AG08395 (cell line): ENCODE data around the gene GATM.

Experiments used
- DNase-seq: peaks from one replicate; pipeline ENCODE4 v3.0.0; 2012; ENCODE audit warnings: mixed read lengths, low spot score

The GATM gene, protein sequence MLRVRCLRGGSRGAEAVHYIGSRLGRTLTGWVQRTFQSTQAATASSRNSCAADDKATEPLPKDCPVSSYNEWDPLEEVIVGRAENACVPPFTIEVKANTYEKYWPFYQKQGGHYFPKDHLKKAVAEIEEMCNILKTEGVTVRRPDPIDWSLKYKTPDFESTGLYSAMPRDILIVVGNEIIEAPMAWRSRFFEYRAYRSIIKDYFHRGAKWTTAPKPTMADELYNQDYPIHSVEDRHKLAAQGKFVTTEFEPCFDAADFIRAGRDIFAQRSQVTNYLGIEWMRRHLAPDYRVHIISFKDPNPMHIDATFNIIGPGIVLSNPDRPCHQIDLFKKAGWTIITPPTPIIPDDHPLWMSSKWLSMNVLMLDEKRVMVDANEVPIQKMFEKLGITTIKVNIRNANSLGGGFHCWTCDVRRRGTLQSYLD

DNA sequence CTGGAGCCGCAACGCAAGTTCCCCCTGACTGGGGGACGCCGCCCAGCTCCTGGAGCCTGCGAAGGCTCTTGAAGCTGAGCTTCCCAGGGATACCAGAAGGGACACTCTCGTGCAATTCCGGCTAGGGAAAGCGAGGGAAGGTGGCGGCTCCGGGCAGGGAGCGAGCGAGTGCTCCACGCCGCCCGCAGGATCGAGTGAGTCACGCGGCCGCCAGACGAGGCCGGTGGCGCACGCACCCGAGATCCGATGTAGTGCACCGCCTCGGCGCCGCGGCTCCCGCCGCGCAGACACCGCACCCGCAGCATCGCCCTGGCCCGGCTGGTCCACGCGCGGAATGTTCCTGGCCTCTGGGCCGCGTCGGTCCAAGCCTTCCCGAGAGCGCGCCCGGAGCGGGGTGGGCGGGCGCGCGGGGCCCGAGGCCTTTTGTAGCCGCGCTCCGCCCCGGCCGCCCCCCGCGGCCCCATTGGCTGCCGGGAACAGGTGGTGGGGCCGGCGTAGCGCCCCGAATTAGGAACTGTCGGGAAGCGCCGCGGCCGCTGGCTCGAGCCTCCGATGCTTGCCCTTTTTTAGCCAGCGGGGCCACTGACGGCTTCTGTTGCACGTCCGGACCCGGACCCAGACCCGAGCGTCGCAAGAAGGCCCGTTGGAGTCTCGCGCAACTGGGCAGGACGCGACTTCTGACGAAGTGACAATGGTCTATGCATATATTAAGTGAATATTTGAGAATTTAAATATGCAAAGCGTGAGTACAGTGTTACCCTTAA, at the start of gene GATM:
TSS of gene GATM (minus strand) at position 396 of the 764 bp plus-strand sequence. CDS start at position 305, 91 bp downstream.
- peak; percentile 91 for DNase-seq

- DNase-seq = no peak
Measured at GRCh38 chr15:45427085-45427484, 48.7 kb upstream of the GATM start.

- DNase-seq = no peak
Measured at GRCh38 chr15:45425135-45425534, 46.8 kb upstream of the GATM start.

GRCh38 chr15:45424429-45424828, 46.1 kb upstream of the GATM start:
- DNase-seq = no peak

GRCh38 chr15:45417303-45417950, 39.1 kb upstream of the GATM start:
- DNase-seq = no peak

DNA sequence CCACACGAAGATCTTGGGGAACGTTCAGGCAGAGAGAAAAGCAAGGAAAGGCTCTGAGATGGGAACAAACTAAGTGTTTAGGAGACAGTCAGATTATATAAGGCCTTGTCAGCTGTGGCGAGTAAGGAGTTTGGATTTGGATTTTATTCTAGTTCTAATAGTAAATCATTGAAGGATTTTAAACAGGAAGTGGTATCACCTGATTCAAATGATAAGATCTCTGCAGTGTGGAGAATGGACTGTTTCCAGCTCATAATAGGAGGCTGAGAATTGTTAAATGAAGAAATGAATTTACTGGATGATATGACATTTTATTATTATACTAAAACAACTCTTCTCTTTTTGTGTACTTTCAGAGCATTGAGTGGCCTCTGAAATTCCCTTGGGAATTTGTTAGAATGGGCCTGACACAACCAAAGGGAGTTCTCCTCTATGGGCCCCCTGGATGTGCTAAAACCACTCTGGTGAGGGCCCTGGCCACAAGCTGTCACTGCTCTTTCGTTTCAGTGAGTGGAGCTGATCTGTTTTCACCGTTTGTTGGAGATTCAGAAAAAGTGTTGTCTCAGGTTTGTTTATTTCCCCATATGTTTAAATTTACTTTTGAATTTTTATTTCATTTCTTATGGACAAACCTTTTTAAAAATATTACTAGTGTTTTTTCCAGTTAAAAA, 36.0 kb upstream of the GATM start:
- DNase-seq = no peak

- no peak for DNase-seq
Measured at GRCh38 chr15:45409596-45409995, 31.3 kb upstream of the GATM start.

DNA sequence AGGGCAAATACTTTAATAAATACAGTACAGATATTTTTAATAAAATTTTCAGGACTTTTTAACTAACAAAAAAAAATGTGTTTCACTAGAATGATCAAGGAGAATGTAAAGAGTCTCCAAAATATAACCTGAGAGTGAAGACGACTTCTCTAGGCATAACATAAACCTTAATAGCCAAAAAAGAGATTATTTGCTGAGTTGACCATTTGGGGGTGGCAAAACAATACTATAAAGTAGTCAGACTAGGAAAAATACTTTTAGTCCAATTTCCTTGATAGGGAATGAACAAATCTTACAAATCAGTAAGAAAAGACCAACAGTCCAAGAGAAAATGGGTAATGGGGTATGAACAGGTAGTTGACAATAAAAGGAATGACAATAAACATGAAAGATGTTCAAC, 29.4 kb upstream of the GATM start:
- DNase-seq = no peak

DNA sequence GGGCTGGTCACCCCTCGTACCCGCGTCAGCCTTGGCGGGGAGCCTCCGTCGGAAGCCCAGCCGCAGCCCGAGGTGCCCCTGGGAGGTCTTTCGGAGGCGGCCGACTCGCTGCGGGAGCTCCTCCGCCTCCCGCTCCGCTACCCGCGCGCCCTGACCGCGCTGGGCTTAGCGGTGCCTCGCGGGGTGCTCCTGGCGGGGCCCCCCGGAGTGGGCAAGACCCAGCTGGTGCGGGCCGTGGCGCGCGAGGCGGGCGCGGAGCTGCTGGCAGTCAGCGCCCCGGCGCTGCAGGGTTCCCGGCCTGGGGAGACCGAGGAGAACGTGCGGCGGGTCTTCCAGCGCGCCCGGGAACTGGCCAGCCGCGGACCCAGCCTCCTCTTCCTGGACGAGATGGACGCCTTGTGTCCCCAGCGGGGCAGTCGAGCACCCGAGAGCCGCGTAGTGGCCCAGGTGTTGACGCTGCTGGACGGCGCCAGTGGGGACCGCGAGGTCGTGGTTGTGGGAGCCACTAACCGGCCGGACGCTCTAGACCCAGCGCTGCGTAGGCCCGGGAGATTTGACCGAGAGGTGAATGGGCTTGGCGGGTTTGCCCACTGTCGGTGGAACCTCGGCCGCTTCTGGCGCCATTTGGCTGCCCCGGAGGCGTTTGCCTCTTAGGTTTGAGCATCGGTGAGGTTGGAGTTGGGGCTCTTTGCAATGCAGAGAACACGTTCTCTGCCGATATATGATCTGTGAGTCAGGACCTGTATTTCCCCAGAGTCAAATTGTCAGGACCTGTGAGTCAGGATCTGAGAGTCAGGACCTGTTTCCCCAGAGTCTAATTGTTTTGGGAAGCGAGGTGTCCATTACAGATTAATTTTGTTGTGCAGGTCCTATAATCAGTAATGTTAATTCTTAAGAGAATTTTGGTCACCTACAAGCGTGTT, 24.9 kb upstream of the GATM start:
- DNase-seq = peak; percentile 19

DNA sequence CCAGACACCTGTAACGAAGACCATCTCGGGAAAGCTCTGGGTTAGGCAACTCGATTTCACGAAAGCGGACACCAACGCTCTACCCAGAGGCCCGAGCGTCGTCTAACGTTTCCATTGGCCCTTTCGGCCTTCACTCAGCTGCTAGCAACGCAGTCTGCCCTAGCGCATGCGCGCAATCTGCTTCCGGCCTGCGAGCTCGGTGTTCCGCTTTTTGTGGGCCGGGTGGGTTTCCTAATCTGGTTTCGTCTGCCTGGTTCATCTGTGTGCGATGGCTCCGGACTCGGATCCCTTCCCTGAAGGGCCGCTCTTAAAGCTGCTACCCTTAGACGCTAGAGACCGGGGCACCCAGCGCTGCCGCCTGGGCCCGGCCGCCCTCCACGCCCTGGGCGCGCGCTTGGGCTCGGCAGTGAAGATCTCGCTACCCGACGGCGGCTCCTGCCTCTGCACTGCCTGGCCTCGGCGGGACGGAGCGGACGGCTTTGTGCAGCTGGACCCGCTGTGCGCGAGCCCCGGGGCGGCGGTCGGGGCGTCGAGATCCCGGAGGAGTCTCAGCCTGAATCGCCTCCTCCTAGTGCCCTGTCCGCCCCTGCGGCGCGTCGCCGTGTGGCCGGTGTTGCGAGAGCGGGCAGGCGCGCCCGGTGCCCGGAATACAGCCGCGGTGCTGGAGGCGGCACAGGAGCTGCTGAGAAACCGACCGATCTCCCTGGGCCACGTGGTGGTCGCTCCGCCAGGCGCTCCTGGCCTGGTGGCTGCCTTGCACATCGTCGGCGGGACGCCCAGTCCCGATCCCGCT, 24.0 kb upstream of the GATM start:
- DNase-seq = peak; percentile 99

- no peak for DNase-seq
Measured at GRCh38 chr15:45401665-45402161, 23.4 kb upstream of the GATM start.

DNA sequence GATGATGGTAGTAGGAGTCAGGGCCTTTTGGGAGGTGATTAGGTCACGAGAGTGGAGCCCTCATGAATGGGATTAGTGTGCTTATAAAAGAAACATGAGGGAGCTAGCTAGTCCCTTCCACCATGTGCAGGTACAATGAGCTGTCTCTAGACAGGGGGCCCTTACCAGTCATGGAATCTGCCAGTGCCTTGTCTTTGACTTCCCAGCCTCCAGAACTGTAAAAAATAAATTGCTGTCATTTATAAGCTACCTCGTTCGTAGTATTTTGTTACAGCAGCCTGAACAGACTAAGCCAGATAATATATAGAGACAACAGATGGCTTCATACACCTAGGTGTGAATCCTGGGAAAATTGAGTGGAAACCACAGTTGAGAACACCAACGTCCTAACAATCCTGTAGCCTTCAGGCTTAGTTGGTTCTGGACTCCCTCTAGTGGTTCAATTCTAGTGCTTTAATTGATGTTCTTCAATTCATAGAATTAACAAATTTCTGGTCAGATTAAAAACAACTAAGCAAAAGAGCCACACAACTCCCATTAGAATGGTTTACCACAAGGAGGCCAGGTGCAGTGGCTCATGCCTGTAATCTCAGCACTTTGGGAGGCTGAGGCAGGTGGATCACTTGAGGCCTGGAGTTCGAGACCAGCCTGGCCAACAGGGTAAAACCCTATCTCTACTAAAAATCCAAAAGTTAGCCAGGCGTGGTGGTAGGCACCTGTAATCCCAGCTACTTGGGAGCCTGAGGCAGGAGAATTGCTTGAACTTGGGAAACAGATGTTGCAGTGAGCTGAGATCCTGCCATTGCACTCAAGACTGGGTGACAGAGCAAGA, 21.3 kb upstream of the GATM start:
- DNase-seq = peak; percentile 52

- DNase-seq = no peak
Measured at GRCh38 chr15:45397116-45397665, 18.8 kb upstream of the GATM start.

DNA sequence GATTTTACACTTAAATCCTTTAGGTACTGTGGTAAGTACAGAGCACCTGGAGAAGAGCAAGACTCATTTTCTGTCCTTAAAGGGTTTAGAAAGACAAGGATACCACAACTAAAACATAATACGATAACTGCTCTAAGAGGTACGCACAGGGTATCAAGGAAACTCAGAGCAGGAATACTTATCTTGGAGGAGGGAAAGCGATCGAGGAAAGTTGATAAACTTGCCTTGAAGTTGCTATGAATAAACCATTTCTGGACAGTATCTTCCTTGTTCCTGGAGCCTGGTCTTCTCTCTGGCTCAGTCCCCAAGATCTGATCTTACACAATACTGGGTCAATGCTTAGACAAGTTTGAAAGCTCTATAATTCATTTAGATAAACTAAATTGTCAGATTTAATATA, 17.6 kb upstream of the GATM start:
- no peak for DNase-seq

- DNase-seq = no peak
Measured at GRCh38 chr15:45394681-45395080, 16.3 kb upstream of the GATM start.

GRCh38 chr15:45393851-45394250, 15.5 kb upstream of the GATM start:
- no peak for DNase-seq

DNA sequence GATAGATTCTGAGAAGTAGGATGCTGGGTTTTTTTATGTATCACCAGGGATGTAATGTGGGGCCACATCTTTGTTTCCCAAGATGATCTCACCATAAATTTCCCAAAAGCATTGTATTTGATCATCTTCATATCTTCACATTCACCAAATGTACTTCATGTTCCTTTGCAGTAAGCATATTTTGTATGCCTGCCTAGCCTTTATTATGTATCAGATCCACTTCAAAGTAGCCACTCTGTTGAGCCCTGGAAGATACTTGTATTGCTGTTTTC, 14.2 kb upstream of the GATM start:
- no peak for DNase-seq

GRCh38 chr15:45391746-45392583, 13.6 kb upstream of the GATM start:
- DNase-seq = no peak
